Activated T-helper 1 cell treated with Interleukin-2 at 50 U/mL for 16 hours (primary cell): ENCODE data around the gene AFF4.
"Not testable (repeated sequence)": the region's sequence is repeated elsewhere in the genome, so short reads cannot be mapped to it uniquely, and the experiment has no call there.

Experiments used
- DNase-seq: peaks from one replicate; pipeline ENCODE4 v3.0.0-alpha.2; 2020; ENCODE audit warnings: low read depth

Gene AFF4

GRCh38 chr5:132952829-132953228 lies 10.6 kb downstream of the AFF4 start:
- DNase-seq = no peak

GRCh38 chr5:132951897-132952296 lies 11.5 kb downstream of the AFF4 start:
- DNase-seq = no peak

- DNase-seq = no peak
These were observed 14.3 kb downstream of the AFF4 start for GRCh38 chr5:132949136-132949535.

- no peak for DNase-seq
These were observed 15.8 kb downstream of the AFF4 start for GRCh38 chr5:132947671-132948070.

GRCh38 chr5:132945315-132945714 lies 18.1 kb downstream of the AFF4 start:
- DNase-seq = not testable (repeated sequence)

GRCh38 chr5:132943362-132944022 lies 19.9 kb downstream of the AFF4 start:
- no peak for DNase-seq

GRCh38 chr5:132941331-132941730 lies 22.1 kb downstream of the AFF4 start:
- DNase-seq = no peak

GRCh38 chr5:132928062-132928407 lies 35.4 kb downstream of the AFF4 start:
- DNase-seq = no peak

- no peak for DNase-seq
These were observed 35.9 kb downstream of the AFF4 start for GRCh38 chr5:132927355-132928061.

GRCh38 chr5:132926437-132926836 lies 37.0 kb downstream of the AFF4 start:
- no peak for DNase-seq

GRCh38 chr5:132916086-132916485 lies 47.3 kb downstream of the AFF4 start:
- no peak for DNase-seq

GRCh38 chr5:132915681-132916080 lies 47.8 kb downstream of the AFF4 start:
- DNase-seq = no peak

GRCh38 chr5:132909702-132910101 lies 53.7 kb downstream of the AFF4 start:
- DNase-seq = no peak

- DNase-seq = no peak
These were observed 56.3 kb downstream of the AFF4 start for GRCh38 chr5:132907161-132907560.

GRCh38 chr5:132905938-132906337 lies 57.5 kb downstream of the AFF4 start:
- DNase-seq = no peak

GRCh38 chr5:132901730-132902129 lies 61.7 kb downstream of the AFF4 start:
- DNase-seq = no peak

GRCh38 chr5:132901036-132901435 lies 62.4 kb downstream of the AFF4 start:
- DNase-seq = no peak

- DNase-seq = no peak
These were observed 65.3 kb downstream of the AFF4 start for GRCh38 chr5:132898094-132898493.

GRCh38 chr5:132896685-132897084 lies 66.7 kb downstream of the AFF4 start:
- no peak for DNase-seq

- no peak for DNase-seq
These were observed 67.6 kb downstream of the AFF4 start for GRCh38 chr5:132895719-132896305.

GRCh38 chr5:132890817-132891216 lies 72.6 kb downstream of the AFF4 start:
- DNase-seq = no peak

GRCh38 chr5:132889501-132889900 lies 73.9 kb downstream of the AFF4 start:
- DNase-seq = no peak

GRCh38 chr5:132887283-132887682 lies 76.2 kb downstream of the AFF4 start:
- DNase-seq = no peak
